NCI-H187 (cell line): ENCODE data around the gene POU2F3.
A peak's percentile ranks its signal among the peaks of the same experiment; 100 is the strongest.

Experiments
- DNase-seq, 2 experiments: peaks; one replicate each; lab custom pipeline; 2025; lab: John Stamatoyannopoulos, UW

POU2F3 gene

GRCh38 chr11:120285256-120285655, 45.3 kb downstream of the POU2F3 start:
- DNase-seq: no peak

GRCh38 chr11:120288021-120288420, 48.1 kb downstream of the POU2F3 start:
- DNase-seq: no peak

- DNase-seq: no peak
Observed at GRCh38 chr11:120289426-120289825, 49.5 kb downstream of the POU2F3 start.

GRCh38 chr11:120290956-120291355, 51.0 kb downstream of the POU2F3 start:
- DNase-seq: no peak

GRCh38 chr11:120293038-120293800, 53.3 kb downstream of the POU2F3 start:
- DNase-seq: no peak

GRCh38 chr11:120294096-120294495, 54.2 kb downstream of the POU2F3 start:
- DNase-seq: no peak

- no peak for DNase-seq
Observed at GRCh38 chr11:120295099-120295498, 55.2 kb downstream of the POU2F3 start.

GRCh38 chr11:120296554-120296953, 56.6 kb downstream of the POU2F3 start:
- DNase-seq: no peak

GRCh38 chr11:120298461-120298860, 58.5 kb downstream of the POU2F3 start:
- no peak for DNase-seq

GRCh38 chr11:120302001-120302805, 62.3 kb downstream of the POU2F3 start:
- no peak for DNase-seq

GRCh38 chr11:120303004-120303637, 63.2 kb downstream of the POU2F3 start:
- DNase-seq: peak; percentile 71

GRCh38 chr11:120304526-120304925, 64.6 kb downstream of the POU2F3 start:
- no peak for DNase-seq

- no peak for DNase-seq
Observed at GRCh38 chr11:120305286-120305685, 65.3 kb downstream of the POU2F3 start.

GRCh38 chr11:120306519-120307242, 66.7 kb downstream of the POU2F3 start:
- no peak for DNase-seq

GRCh38 chr11:120307476-120307875, 67.5 kb downstream of the POU2F3 start:
- no peak for DNase-seq

GRCh38 chr11:120308081-120308480, 68.1 kb downstream of the POU2F3 start:
- no peak for DNase-seq

GRCh38 chr11:120310870-120311269, 70.9 kb downstream of the POU2F3 start:
- no peak for DNase-seq

GRCh38 chr11:120314861-120315260, 74.9 kb downstream of the POU2F3 start:
- no peak for DNase-seq

- no peak for DNase-seq
Observed at GRCh38 chr11:120316880-120317688, 77.1 kb downstream of the POU2F3 start.

- DNase-seq: no peak
Observed at GRCh38 chr11:120317689-120318480, 77.9 kb downstream of the POU2F3 start.
